PFSK-1 (cell line): Measurements from ENCODE around the gene TENM3.

ENCODE experiments used
- POLR2AphosphoS5 ChIP-seq: IDR thresholded peaks from 2 replicates; pipeline ENCODE4 v1.6.1; 2012; ENCODE audit warnings: low read depth, mild to moderate bottlenecking, control low read depth, low read length, moderate library complexity
- SIN3A ChIP-seq: IDR thresholded peaks from 2 replicates; pipeline ENCODE4 v1.6.1; 2012; ENCODE audit warnings: mild to moderate bottlenecking, low read length, moderate library complexity, borderline replicate concordance; ENCODE audit not compliant: insufficient read depth
- TAF1 ChIP-seq: IDR thresholded peaks from 2 replicates; pipeline ENCODE4 v1.6.1; 2012; ENCODE audit warnings: low read length, control low read depth, borderline replicate concordance; ENCODE audit not compliant: insufficient read depth
- TF ChIP-seq, protein P1 (sequence below), 2 experiments: IDR thresholded peaks; 2 replicates each; pipeline versions ENCODE4 v1.6.1 to v1.8.0; 2011 to 2012; ENCODE audit warnings: low read depth in 2 of 2, low read length in 2 of 2, control low read depth in 1 of 2, inconsistent platforms in 1 of 2, mild to moderate bottlenecking in 1 of 2, moderate library complexity in 1 of 2; ENCODE audit not compliant: insufficient read depth in 1 of 2

DNA sequence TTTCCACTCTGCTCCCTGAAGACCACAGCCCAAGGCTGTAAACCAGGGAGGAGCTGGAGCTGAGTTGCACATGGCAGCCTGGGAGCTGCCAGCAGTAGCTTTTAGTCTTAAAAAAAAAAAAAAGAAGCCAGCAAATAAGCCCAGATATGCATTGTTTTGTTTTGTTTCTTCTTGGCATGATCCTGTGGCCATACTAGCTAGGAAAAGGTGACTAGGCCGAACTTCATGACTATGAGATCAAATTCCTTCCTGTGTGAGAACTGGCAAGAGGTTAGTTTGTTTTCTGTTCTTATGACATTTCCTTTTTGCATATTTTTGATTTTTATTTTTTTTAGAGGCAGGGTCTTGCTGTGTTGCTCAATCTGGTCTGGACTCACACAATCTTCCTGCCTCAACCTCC is 350.7 kb downstream of the TENM3 start:
- TF ChIP-seq TAF1 (no peak), POLR2AphosphoS5 (no peak), SIN3A (no peak)
- TF ChIP-seq, protein P1, sequence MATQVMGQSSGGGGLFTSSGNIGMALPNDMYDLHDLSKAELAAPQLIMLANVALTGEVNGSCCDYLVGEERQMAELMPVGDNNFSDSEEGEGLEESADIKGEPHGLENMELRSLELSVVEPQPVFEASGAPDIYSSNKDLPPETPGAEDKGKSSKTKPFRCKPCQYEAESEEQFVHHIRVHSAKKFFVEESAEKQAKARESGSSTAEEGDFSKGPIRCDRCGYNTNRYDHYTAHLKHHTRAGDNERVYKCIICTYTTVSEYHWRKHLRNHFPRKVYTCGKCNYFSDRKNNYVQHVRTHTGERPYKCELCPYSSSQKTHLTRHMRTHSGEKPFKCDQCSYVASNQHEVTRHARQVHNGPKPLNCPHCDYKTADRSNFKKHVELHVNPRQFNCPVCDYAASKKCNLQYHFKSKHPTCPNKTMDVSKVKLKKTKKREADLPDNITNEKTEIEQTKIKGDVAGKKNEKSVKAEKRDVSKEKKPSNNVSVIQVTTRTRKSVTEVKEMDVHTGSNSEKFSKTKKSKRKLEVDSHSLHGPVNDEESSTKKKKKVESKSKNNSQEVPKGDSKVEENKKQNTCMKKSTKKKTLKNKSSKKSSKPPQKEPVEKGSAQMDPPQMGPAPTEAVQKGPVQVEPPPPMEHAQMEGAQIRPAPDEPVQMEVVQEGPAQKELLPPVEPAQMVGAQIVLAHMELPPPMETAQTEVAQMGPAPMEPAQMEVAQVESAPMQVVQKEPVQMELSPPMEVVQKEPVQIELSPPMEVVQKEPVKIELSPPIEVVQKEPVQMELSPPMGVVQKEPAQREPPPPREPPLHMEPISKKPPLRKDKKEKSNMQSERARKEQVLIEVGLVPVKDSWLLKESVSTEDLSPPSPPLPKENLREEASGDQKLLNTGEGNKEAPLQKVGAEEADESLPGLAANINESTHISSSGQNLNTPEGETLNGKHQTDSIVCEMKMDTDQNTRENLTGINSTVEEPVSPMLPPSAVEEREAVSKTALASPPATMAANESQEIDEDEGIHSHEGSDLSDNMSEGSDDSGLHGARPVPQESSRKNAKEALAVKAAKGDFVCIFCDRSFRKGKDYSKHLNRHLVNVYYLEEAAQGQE (IDR thresholded peaks at IDR 0.05; ENCODE audit: insufficient read depth in 1 of 2, low read depth in 2 of 2, low read length in 2 of 2): no peak
